RWPE2 (cell line): ENCODE results near the gene LTBP2.
A peak's percentile ranks its signal among the peaks of the same experiment; 100 is the strongest.

ENCODE experiments used
- ATAC-seq: fragments of 200-7000 bp; cut with Tn5 transposase; 3 replicates; pipeline ENCODE4 v1.9.1; 2021; ENCODE audit warnings: low read depth
- DNase-seq: peaks from one replicate; pipeline ENCODE4 v3.0.0-alpha.2; 2020; ENCODE audit warnings: low spot score
- H3K27ac ChIP-seq: fragments of 450-650 bp; 2 replicates; pipeline ENCODE4 v1.5.1; 2017; ENCODE audit warnings: mild to moderate bottlenecking; ENCODE audit not compliant: poor library complexity, severe bottlenecking
- H3K27me3 ChIP-seq: fragments of 250-450 bp; sonication (Bioruptor Pico); 2 replicates; pipeline ENCODE4 v1.5.1; 2021; ENCODE audit warnings: mild to moderate bottlenecking, moderate library complexity; ENCODE audit not compliant: insufficient read depth, poor library complexity, severe bottlenecking
- H3K36me3 ChIP-seq: fragments of 250-450 bp; sonication (Bioruptor Pico); 2 replicates; pipeline ENCODE4 v1.5.1; 2020; ENCODE audit warnings: low read depth, mild to moderate bottlenecking, moderate library complexity
- H3K4me1 ChIP-seq: fragments of 250-450 bp; sonication (Bioruptor Pico); 2 replicates; pipeline ENCODE4 v1.5.1; 2021; ENCODE audit warnings: mild to moderate bottlenecking, moderate library complexity; ENCODE audit not compliant: insufficient read depth, poor library complexity, severe bottlenecking
- H3K4me3 ChIP-seq: fragments of 250-450 bp; sonication (Bioruptor Pico); 2 replicates; pipeline ENCODE4 v1.5.1; 2021; ENCODE audit warnings: mild to moderate bottlenecking, moderate library complexity; ENCODE audit not compliant: severe bottlenecking
- H3K9me3 ChIP-seq: fragments of 250-450 bp; sonication (Bioruptor Pico); 2 replicates; pipeline ENCODE4 v1.5.1; 2021; ENCODE audit warnings: mild to moderate bottlenecking, moderate library complexity; ENCODE audit not compliant: severe bottlenecking
- TF ChIP-seq, protein P1 (sequence below): fragments of 450-650 bp; IDR thresholded peaks from one replicate; pipeline ENCODE4 v1.5.1; 2017; ENCODE audit warnings: mild to moderate bottlenecking, moderate library complexity; ENCODE audit not compliant: poor library complexity, severe bottlenecking

LTBP2 gene

DNA sequence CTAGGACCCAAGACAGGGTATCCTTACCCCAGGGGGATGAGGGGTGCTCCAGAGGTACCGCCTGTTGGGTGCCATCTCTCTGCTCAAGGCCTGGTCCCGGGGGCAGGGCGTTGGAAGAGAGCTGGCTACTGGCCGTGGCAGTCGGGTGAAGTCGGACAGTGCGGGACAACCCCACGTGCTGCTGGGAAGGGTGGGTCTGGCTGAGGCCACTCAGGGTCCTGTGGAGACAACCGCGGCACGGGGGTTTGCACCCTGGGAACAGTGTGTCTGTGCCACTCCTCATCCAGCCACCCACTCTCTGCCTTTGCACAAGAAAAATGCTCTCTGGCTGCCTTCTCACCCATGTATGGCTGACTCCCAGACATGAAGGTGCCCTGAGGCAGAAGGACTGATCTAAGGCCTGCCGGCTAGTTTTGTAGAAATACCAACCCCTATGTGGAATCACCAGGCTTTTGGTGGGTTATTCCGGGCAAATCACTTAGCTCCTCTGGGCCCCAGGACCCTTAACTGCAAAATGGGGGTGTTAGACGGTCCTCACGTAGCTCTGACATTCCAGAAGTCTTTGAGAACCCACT lies 56.5 kb downstream of the LTBP2 start:
- Histone ChIP-seq H3K4me3 (no peak overlapping the region), H3K27ac (peak overlapping the region; percentile 67), H3K27me3 (no peaks in the 10 kb centered on the region), H3K9me3 (no peaks in the 10 kb centered on the region), H3K36me3 (peaks cover 81% of the 10 kb centered on the region), H3K4me1 (no peaks in the 10 kb centered on the region)
- TF ChIP-seq, protein P1, sequence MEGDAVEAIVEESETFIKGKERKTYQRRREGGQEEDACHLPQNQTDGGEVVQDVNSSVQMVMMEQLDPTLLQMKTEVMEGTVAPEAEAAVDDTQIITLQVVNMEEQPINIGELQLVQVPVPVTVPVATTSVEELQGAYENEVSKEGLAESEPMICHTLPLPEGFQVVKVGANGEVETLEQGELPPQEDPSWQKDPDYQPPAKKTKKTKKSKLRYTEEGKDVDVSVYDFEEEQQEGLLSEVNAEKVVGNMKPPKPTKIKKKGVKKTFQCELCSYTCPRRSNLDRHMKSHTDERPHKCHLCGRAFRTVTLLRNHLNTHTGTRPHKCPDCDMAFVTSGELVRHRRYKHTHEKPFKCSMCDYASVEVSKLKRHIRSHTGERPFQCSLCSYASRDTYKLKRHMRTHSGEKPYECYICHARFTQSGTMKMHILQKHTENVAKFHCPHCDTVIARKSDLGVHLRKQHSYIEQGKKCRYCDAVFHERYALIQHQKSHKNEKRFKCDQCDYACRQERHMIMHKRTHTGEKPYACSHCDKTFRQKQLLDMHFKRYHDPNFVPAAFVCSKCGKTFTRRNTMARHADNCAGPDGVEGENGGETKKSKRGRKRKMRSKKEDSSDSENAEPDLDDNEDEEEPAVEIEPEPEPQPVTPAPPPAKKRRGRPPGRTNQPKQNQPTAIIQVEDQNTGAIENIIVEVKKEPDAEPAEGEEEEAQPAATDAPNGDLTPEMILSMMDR: no peak
- DNase-seq (peak; percentile 72), ATAC-seq (no peak)

DNA sequence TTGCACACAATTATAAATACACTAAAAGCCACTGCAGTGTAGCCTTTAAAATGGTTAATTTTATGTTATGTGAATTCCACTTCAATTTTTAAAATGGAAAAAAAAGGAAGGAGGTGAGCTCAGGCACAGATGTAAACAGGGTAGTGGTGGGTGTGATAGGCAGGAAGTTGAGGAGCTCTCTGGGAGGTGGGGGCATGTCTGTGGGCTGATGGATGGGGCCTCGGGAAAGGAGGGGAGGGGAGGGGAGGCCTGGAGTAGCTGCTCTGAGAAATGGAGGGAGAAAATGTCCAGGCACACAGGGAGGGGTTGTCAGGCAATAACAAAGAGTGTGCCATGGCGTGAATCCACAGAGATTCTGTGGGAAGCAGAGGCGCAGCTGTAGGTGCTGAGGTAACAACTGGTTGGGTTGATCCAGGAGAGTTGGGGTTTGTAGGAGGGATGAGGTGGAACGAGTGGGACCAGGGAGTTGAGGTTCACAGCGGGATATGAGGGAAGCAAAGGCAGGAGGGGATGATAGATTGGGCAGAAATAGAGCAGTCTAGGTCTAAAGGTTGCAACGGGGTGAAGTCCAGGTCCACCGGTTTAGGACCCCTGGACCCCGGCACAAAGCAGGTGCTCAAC lies 57.2 kb downstream of the LTBP2 start:
- Histone ChIP-seq H3K9me3 (no peaks in the 10 kb centered on the region), H3K27ac (peak overlapping the region; percentile 67), H3K4me1 (no peaks in the 10 kb centered on the region), H3K36me3 (peaks cover 81% of the 10 kb centered on the region), H3K4me3 (no peak overlapping the region), H3K27me3 (no peaks in the 10 kb centered on the region)
- no peak for ATAC-seq
- TF ChIP-seq, protein P1: no peak
- DNase-seq: no peak

DNA sequence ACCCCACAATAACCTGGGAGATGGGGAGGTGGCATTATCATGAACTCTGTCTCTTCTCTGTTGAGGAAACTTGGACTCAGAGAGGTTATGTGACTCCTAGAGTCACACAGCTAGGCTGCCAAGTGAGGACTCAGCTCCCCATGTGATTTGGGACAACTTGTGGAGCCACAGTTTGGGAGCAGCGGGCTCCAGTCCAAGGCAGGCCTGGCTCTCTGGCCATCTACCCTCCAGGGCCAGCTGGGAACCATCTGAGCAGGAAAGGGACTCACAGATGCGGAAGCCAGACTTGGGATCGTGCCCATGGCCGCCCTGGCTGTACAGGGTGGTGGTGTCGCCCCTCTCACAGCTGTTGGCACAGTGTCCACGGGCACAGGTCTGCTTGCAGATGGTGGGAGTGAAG lies 59.4 kb downstream of the LTBP2 start:
- DNase-seq: peak; percentile 59
- H3K27ac ChIP-seq: peak overlapping the region; percentile 32
- H3K27me3 ChIP-seq: no peaks in the 10 kb centered on the region

DNA sequence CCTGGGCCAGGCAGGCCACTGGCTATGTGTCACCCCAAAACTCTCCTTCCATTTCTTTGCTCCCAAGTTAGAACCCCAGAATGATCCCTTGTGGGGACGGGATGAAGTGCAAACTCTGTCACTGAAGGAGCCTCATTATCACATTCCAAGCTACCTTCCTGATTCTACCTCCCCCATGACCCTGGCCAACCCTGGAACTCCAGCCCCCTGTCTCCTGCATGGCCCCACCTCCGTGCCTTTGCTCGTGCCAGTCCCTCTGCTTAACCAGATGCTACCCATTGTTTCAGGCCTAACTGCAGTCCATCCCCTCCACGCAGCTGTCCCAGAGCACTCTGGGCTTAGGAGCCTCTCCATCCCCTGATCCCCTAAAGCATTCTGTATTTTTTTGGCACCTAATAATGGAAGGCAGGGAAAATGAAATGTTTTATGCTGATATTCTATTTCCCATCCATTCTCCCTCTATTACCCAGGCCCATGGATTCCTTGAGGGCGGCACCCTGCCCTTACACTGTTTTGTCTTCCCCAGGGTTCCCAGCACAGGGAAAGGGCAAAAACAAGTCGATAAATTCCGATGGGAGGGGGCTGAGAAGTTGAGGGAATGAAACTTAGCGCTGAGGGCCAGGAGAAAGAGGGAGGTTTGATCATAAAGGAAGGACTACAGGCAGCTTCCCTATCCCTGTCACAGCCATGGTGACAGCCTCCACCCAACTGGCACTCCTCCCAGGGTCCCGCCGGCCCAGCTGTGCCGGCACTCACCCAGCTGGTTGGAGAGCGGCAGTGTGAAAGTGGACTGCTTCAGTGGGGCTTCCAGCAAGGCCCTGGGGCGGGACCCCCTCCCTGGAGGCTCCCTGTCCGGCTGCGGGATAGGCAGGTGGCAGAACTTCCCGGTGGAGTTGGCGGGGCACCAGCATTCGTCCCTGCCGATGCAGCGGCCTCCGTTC lies 60.3 kb downstream of the LTBP2 start:
- Histone ChIP-seq H3K27me3 (no peaks in the 10 kb centered on the region), H3K9me3 (no peaks in the 10 kb centered on the region), H3K4me1 (peaks cover 2% of the 10 kb centered on the region), H3K27ac (peak overlapping the region; percentile 32), H3K4me3 (no peak overlapping the region), H3K36me3 (peaks cover 86% of the 10 kb centered on the region)
- TF ChIP-seq, protein P1: no peak
- ATAC-seq: no peak
- DNase-seq: peak; percentile 73

More for the DNA sequence above, 59.4 kb downstream of the LTBP2 start:
- no peaks in the 10 kb centered on the region for H3K9me3 ChIP-seq
- H3K4me3 ChIP-seq: no peak overlapping the region
- no peak for ATAC-seq
- TF ChIP-seq, protein P1: no peak
- H3K36me3 ChIP-seq: peaks cover 87% of the 10 kb centered on the region
- H3K4me1 ChIP-seq: peaks cover 2% of the 10 kb centered on the region
